A549 (cell line): ENCODE data around the gene RAB17. TPM values are rescaled to one million over a fixed set of nuclear protein-coding genes. Genes with fewer than 3 reads are reported as not detected.

Experiments used
- ATAC-seq, 2 experiments: fragments of 200-7000 bp in 1 of 2; fragments of >200 bp in 1 of 2; cut with Nextera tagmentation in 1 of 2; cut with Tn5 transposase in 1 of 2; 3 replicates each; pipeline versions ENCODE4 v1.8.0 to v1.9.1; 2018 to 2020; ENCODE audit warnings: mild to moderate bottlenecking in 1 of 2, moderate library complexity in 1 of 2
- CTCF ChIA-PET: fragments of 300-600 bp; sonication (Branson Sonifier 250); formaldehyde crosslinking; extraction: SDS; loops from one replicate; lab custom pipeline; 2021; ENCODE audit warnings: antibody characterized with exemption, inconsistent platforms; lab: Yijun Ruan, JAX
- POLR2A ChIA-PET: fragments of 350-600 bp; formaldehyde crosslinking; extraction: SDS; loops from one replicate; lab custom pipeline; 2021; ENCODE audit warnings: antibody characterized with exemption, inconsistent platforms; lab: Yijun Ruan, JAX
- DNase-seq, 2 experiments: peaks; one replicate each; pipeline versions ENCODE4 v3.0.0 to v3.0.0-alpha.2; 2011 to 2016; ENCODE audit warnings: low read depth in 1 of 2, low spot score in 1 of 2
- FAIRE-seq: peaks from 2 replicates; lab custom pipeline; 2011; peaks lifted over from hg19 to GRCh38; lab: Jason Lieb, UNC
- H3K27ac ChIP-seq, 2 experiments: fragments of >200 bp; sonication (Bioruptor Twin); formaldehyde crosslinking; 3 replicates each; pipeline ENCODE4 v1.5.1; 2016 to 2017
- H3K4me1 ChIP-seq: fragments of >200 bp; sonication (Bioruptor Twin); formaldehyde crosslinking; 3 replicates; pipeline ENCODE4 v1.6.1; 2016
- H3K4me2 ChIP-seq: fragments of >200 bp; sonication (Bioruptor Twin); formaldehyde crosslinking; 3 replicates; pipeline ENCODE4 v1.6.1; 2016
- H3K4me3 ChIP-seq: fragments of >200 bp; sonication (Bioruptor Twin); formaldehyde crosslinking; 3 replicates; pipeline ENCODE4 v1.5.1; 2016
- H3K9me3 ChIP-seq: fragments of >200 bp; sonication (Bioruptor Twin); formaldehyde crosslinking; 3 replicates; pipeline ENCODE4 v1.6.1; 2016
- BHLHE40 ChIP-seq: IDR thresholded peaks from 2 replicates; pipeline ENCODE4 v1.6.1; 2012; ENCODE audit warnings: low read depth, low read length, inconsistent platforms
- CBX8 ChIP-seq: fragments of 200-600 bp; sonication (generic); IDR thresholded peaks from 2 replicates; pipeline ENCODE4 v1.6.1; 2016
- CHD2 ChIP-seq: fragments of 150-350 bp; IDR thresholded peaks from 2 replicates; pipeline ENCODE4 v1.6.1; 2014; ENCODE audit warnings: low read length; ENCODE audit not compliant: partially characterized antibody
- EP300 ChIP-seq, 2 experiments: fragments of >200 bp; sonication (Bioruptor Twin); formaldehyde crosslinking; IDR thresholded peaks; 2 replicates in 1 of 2; 3 replicates in 1 of 2; pipeline ENCODE4 v1.6.1; 2016 to 2017
- ESRRA ChIP-seq: fragments of 150-350 bp; IDR thresholded peaks from 2 replicates; pipeline ENCODE4 v1.6.1; 2014; ENCODE audit warnings: mild to moderate bottlenecking, low read length, borderline replicate concordance
- GATA3 ChIP-seq: IDR thresholded peaks from 2 replicates; pipeline ENCODE4 v1.6.1; 2012; ENCODE audit warnings: borderline replicate concordance
- HDAC2 ChIP-seq: fragments of 200-600 bp; sonication (generic); IDR thresholded peaks from 2 replicates; pipeline ENCODE4 v1.6.1; 2016
- MYC ChIP-seq: IDR thresholded peaks from 2 replicates; pipeline ENCODE4 v1.6.1; 2012; ENCODE audit warnings: mild to moderate bottlenecking, inconsistent platforms, low read length, improper control_type of control experiment, borderline replicate concordance
- NFE2L2 ChIP-seq: fragments of 150-350 bp; conservative IDR thresholded peaks from 2 replicates; pipeline ENCODE4 v1.6.1; 2014; ENCODE audit warnings: low read length
- NPAS2 ChIP-seq: fragments of 250-450 bp; sonication (Bioruptor Pico); IDR thresholded peaks from 2 replicates; pipeline ENCODE4 v1.8.0; 2022; ENCODE audit warnings: mild to moderate bottlenecking, moderate library complexity, borderline replicate concordance
- PBX3 ChIP-seq: IDR thresholded peaks from 2 replicates; pipeline ENCODE4 v1.6.1; 2012
- PHF8 ChIP-seq: fragments of 200-600 bp; sonication (generic); IDR thresholded peaks from 2 replicates; pipeline ENCODE4 v1.6.1; 2016; ENCODE audit warnings: low read depth, mild to moderate bottlenecking, antibody characterized with exemption, moderate library complexity, borderline replicate concordance
- POLR2AphosphoS2 ChIP-seq: conservative IDR thresholded peaks from 2 replicates; pipeline ENCODE4 v1.6.1; 2012; ENCODE audit warnings: low read length, improper control_type of control experiment, inconsistent platforms
- RAD21 ChIP-seq, 2 experiments: fragments of >200 bp in 1 of 2; sonication (Bioruptor Twin) in 1 of 2; formaldehyde crosslinking in 1 of 2; IDR thresholded peaks in 1 of 2; conservative IDR thresholded peaks in 1 of 2; 2 replicates in 1 of 2; 3 replicates in 1 of 2; pipeline ENCODE4 v1.6.1; 2012 to 2018; ENCODE audit warnings: inconsistent platforms in 1 of 2
- RARB ChIP-seq: fragments of 250-450 bp; sonication (Bioruptor Pico); IDR thresholded peaks from 2 replicates; pipeline ENCODE4 v1.8.0; 2021; ENCODE audit warnings: mild to moderate bottlenecking, moderate library complexity
- REST ChIP-seq: fragments of 200-600 bp; sonication (generic); IDR thresholded peaks from 2 replicates; pipeline ENCODE4 v1.6.1; 2016; ENCODE audit warnings: antibody characterized with exemption, mild to moderate bottlenecking, moderate library complexity
- SMC3 ChIP-seq: fragments of >200 bp; sonication (Bioruptor Twin); formaldehyde crosslinking; IDR thresholded peaks from 3 replicates; pipeline ENCODE4 v1.6.1; 2018; ENCODE audit warnings: inconsistent platforms
- SREBF2 ChIP-seq: fragments of 450-650 bp; IDR thresholded peaks from 2 replicates; pipeline ENCODE4 v1.6.1; 2014; ENCODE audit warnings: mild to moderate bottlenecking, moderate library complexity
- ZC3H11A ChIP-seq: fragments of 450-650 bp; IDR thresholded peaks from 2 replicates; pipeline ENCODE4 v1.6.1; 2014; ENCODE audit warnings: antibody characterized with exemption, mild to moderate bottlenecking
- ZNF302 ChIP-seq: fragments of 250-450 bp; sonication (Bioruptor Pico); IDR thresholded peaks from 2 replicates; pipeline ENCODE4 v1.9.0; 2021; ENCODE audit warnings: inconsistent platforms, mild to moderate bottlenecking, moderate library complexity
- ZSCAN20 ChIP-seq: fragments of 250-450 bp; sonication (Bioruptor Pico); IDR thresholded peaks from 2 replicates; pipeline ENCODE4 v1.8.0; 2022; ENCODE audit warnings: mild to moderate bottlenecking, moderate library complexity
- WGBS: methylation state at CpG from one replicate; pipeline ENCODE4 v1.1.6; 2017; ENCODE audit errors: missing lambda C conversion rate; 5-methylcytosine and 5-hydroxymethylcytosine counted together
- polyA plus RNA-seq, 4 experiments: library from polyadenylated mRNA; depleted of rRNA in 3 of 4; stranded (reverse); fragments of >200 nt; fragmentation: RNase III in 1 of 4; extraction: RNeasy Plus Mini Kit Qiagen cat#74134 plus additional on column Dnase treatment in 1 of 4; gene quantifications; 2 replicates in 3 of 4; 3 replicates in 1 of 4; pipeline ENCODE4 v1.2.3, GENCODE V29; 2011 to 2017
- TF ChIP-seq, protein P1 (sequence below): fragments of 250-450 bp; sonication (Bioruptor Pico); IDR thresholded peaks from 2 replicates; pipeline ENCODE4 v1.5.0; 2021; ENCODE audit warnings: mild to moderate bottlenecking, moderate library complexity, borderline replicate concordance
- TF ChIP-seq, protein P2 (sequence below): fragments of >200 bp; sonication (Bioruptor Twin); formaldehyde crosslinking; IDR thresholded peaks from 3 replicates; pipeline ENCODE4 v1.6.1; 2016
- TF ChIP-seq, protein P3 (sequence below): fragments of 450-650 bp; IDR thresholded peaks from 2 replicates; pipeline ENCODE4 v1.6.1; 2014; ENCODE audit warnings: antibody characterized with exemption
- TF ChIP-seq, protein P4 (sequence below): fragments of 150-350 bp; IDR thresholded peaks from 2 replicates; pipeline ENCODE4 v1.6.1; 2014; ENCODE audit warnings: low read depth, mild to moderate bottlenecking, low read length

The RAB17 gene
- polyA plus RNA-seq, 2 of the 4 experiments (the other 2 are of a cell fraction): 0.44 to 2.2 TPM

DNA sequence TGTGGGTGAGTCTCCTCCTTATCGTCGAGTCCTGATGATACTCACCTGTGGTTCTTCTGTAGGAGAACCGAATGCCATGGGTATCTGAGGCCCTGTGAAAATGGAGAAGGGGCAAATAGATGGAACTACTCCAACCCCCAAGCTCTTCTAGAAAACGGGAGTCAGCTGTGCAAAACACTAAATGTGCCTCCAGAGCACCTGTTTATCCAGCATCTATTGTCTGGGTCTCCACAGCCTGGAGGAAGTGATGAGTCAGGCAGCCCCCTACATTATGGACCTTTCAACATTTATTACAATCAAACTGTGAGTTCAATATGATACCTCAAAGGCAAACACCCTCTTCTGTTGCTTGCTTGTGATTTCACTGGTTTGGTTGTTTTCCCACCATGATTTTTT, 27.1 kb upstream of the RAB17 start (continued):
- TF ChIP-seq, protein P1, sequence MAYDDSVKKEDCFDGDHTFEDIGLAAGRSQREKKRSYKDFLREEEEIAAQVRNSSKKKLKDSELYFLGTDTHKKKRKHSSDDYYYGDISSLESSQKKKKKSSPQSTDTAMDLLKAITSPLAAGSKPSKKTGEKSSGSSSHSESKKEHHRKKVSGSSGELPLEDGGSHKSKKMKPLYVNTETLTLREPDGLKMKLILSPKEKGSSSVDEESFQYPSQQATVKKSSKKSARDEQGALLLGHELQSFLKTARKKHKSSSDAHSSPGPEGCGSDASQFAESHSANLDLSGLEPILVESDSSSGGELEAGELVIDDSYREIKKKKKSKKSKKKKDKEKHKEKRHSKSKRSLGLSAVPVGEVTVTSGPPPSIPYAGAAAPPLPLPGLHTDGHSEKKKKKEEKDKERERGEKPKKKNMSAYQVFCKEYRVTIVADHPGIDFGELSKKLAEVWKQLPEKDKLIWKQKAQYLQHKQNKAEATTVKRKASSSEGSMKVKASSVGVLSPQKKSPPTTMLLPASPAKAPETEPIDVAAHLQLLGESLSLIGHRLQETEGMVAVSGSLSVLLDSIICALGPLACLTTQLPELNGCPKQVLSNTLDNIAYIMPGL (CRISPR knock-in tag): no peak
- TF ChIP-seq ESRRA: no peak
- no peak for TF ChIP-seq EP300 (IDR thresholded peaks at IDR 0.05)
- TF ChIP-seq ZSCAN20: no peak
- TF ChIP-seq BHLHE40: no peak
- TF ChIP-seq SMC3: no peak

DNA sequence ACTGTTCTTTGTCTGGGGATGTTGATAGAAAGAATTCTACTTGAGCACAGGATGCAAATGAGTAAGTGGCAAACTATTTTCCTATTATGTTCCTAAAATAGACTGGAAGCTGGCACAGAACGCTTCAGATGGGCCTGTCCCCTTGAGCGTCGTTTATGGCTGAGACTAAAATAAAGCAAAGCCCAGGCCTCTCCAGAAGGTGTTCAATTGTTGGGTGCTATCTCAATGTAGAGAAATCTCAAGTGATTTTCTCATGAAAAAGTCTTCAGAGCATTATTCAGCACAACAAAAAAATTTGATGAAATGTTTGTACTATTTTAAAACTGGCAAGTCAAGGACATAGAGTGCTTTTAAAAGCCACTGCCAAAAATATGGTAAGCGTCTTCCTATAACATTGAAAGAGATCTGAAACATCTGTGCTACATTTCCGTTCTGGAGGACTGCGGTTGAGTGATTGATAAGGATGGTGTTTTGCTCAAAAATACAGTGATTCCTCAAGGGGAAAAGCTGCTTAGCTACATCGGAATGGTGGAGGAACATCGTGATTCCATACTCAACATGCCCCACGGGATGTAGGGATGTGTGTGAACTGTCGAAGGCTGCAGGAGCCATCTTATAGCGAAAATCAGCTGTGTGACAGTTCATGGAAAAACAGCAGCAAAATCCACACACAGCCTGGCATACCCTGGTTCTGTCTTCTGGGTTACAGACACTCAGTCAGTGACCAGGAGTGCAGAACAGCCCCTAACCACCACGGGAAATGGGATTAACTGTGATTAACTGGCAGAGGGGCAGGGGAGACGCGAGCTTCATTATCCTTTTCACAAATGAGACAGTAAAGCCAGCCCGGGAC, 26.4 kb upstream of the RAB17 start:
- Histone ChIP-seq H3K4me3 (no peak overlapping the region), H3K4me2 (no peak overlapping the region), H3K27ac (no peak overlapping the region), H3K9me3 (no peaks in the 10 kb centered on the region), H3K4me1 (peaks cover 8% of the 10 kb centered on the region)
- TF ChIP-seq RAD21 (conservative IDR thresholded peaks at IDR 0.05 in 1 of 2, IDR thresholded peaks at IDR 0.05 in 1 of 2) (no peak), GATA3 (no peak), CHD2 (no peak), MYC (no peak), POLR2AphosphoS2 (no peak), PHF8 (no peak), ZC3H11A (no peak), PBX3 (no peak), ZNF302 (CRISPR knock-in tag) (no peak), SREBF2 (no peak), NPAS2 (CRISPR knock-in tag) (no peak), NFE2L2 (no peak), RARB (CRISPR knock-in tag) (no peak), CBX8 (no peak), HDAC2 (no peak), REST (no peak)
- TF ChIP-seq, protein P2, sequence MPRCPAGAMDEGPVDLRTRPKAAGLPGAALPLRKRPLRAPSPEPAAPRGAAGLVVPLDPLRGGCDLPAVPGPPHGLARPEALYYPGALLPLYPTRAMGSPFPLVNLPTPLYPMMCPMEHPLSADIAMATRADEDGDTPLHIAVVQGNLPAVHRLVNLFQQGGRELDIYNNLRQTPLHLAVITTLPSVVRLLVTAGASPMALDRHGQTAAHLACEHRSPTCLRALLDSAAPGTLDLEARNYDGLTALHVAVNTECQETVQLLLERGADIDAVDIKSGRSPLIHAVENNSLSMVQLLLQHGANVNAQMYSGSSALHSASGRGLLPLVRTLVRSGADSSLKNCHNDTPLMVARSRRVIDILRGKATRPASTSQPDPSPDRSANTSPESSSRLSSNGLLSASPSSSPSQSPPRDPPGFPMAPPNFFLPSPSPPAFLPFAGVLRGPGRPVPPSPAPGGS: no peak
- TF ChIP-seq, protein P3, sequence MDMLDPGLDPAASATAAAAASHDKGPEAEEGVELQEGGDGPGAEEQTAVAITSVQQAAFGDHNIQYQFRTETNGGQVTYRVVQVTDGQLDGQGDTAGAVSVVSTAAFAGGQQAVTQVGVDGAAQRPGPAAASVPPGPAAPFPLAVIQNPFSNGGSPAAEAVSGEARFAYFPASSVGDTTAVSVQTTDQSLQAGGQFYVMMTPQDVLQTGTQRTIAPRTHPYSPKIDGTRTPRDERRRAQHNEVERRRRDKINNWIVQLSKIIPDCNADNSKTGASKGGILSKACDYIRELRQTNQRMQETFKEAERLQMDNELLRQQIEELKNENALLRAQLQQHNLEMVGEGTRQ: no peak
- TF ChIP-seq, protein P1 (CRISPR knock-in tag): no peak
- TF ChIP-seq, protein P4, sequence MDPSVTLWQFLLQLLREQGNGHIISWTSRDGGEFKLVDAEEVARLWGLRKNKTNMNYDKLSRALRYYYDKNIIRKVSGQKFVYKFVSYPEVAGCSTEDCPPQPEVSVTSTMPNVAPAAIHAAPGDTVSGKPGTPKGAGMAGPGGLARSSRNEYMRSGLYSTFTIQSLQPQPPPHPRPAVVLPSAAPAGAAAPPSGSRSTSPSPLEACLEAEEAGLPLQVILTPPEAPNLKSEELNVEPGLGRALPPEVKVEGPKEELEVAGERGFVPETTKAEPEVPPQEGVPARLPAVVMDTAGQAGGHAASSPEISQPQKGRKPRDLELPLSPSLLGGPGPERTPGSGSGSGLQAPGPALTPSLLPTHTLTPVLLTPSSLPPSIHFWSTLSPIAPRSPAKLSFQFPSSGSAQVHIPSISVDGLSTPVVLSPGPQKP: no peak
- DNase-seq: no peak
- CTCF ChIA-PET: interaction anchor here (0.8 kb wide), 1 partner anchor 127 kb away, joined by 3 read pairs; no protein-coding TSS in a partner anchor
- no peak for ATAC-seq
- FAIRE-seq: no peak
- POLR2A ChIA-PET: no interaction called here
- 65% methylated on average over 15 of the region's 15 CpGs for WGBS
